A549 (cell line): ENCODE data around the gene LRG1. TPM values are rescaled to one million over a fixed set of nuclear protein-coding genes. Genes with fewer than 3 reads are reported as not detected.

Experiments
- ATAC-seq, 2 experiments: fragments of 200-7000 bp in 1 of 2; fragments of >200 bp in 1 of 2; cut with Nextera tagmentation in 1 of 2; cut with Tn5 transposase in 1 of 2; 3 replicates each; pipeline versions ENCODE4 v1.8.0 to v1.9.1; 2018 to 2020; ENCODE audit warnings: mild to moderate bottlenecking in 1 of 2, moderate library complexity in 1 of 2
- CTCF ChIA-PET: fragments of 300-600 bp; sonication (Branson Sonifier 250); formaldehyde crosslinking; extraction: SDS; loops from one replicate; lab custom pipeline; 2021; ENCODE audit warnings: antibody characterized with exemption, inconsistent platforms; lab: Yijun Ruan, JAX
- POLR2A ChIA-PET: fragments of 350-600 bp; formaldehyde crosslinking; extraction: SDS; loops from one replicate; lab custom pipeline; 2021; ENCODE audit warnings: antibody characterized with exemption, inconsistent platforms; lab: Yijun Ruan, JAX
- DNase-seq, 2 experiments: peaks; one replicate each; pipeline versions ENCODE4 v3.0.0 to v3.0.0-alpha.2; 2011 to 2016; ENCODE audit warnings: low read depth in 1 of 2, low spot score in 1 of 2
- FAIRE-seq: peaks from 2 replicates; lab custom pipeline; 2011; peaks lifted over from hg19 to GRCh38; lab: Jason Lieb, UNC
- H3K27ac ChIP-seq, 2 experiments: fragments of >200 bp; sonication (Bioruptor Twin); formaldehyde crosslinking; 3 replicates each; pipeline ENCODE4 v1.5.1; 2016 to 2017
- H3K4me1 ChIP-seq: fragments of >200 bp; sonication (Bioruptor Twin); formaldehyde crosslinking; 3 replicates; pipeline ENCODE4 v1.6.1; 2016
- H3K4me2 ChIP-seq: fragments of >200 bp; sonication (Bioruptor Twin); formaldehyde crosslinking; 3 replicates; pipeline ENCODE4 v1.6.1; 2016
- H3K4me3 ChIP-seq: fragments of >200 bp; sonication (Bioruptor Twin); formaldehyde crosslinking; 3 replicates; pipeline ENCODE4 v1.5.1; 2016
- H3K9me3 ChIP-seq: fragments of >200 bp; sonication (Bioruptor Twin); formaldehyde crosslinking; 3 replicates; pipeline ENCODE4 v1.6.1; 2016
- BHLHE40 ChIP-seq: IDR thresholded peaks from 2 replicates; pipeline ENCODE4 v1.6.1; 2012; ENCODE audit warnings: low read depth, low read length, inconsistent platforms
- CBX8 ChIP-seq: fragments of 200-600 bp; sonication (generic); IDR thresholded peaks from 2 replicates; pipeline ENCODE4 v1.6.1; 2016
- CEBPB ChIP-seq, 2 experiments: fragments of >200 bp in 1 of 2; sonication (Bioruptor Twin) in 1 of 2; formaldehyde crosslinking in 1 of 2; IDR thresholded peaks; 2 replicates each; pipeline ENCODE4 v1.6.1; 2012 to 2016
- CHD4 ChIP-seq: fragments of 200-600 bp; sonication (generic); IDR thresholded peaks from 2 replicates; pipeline ENCODE4 v1.6.1; 2016; ENCODE audit warnings: antibody characterized with exemption, mild to moderate bottlenecking, borderline replicate concordance
- CTCF ChIP-seq: fragments of >200 bp; sonication (Bioruptor Twin); formaldehyde crosslinking; IDR thresholded peaks from 3 replicates; pipeline ENCODE4 v1.5.1; 2016
- EP300 ChIP-seq, 2 experiments: fragments of >200 bp; sonication (Bioruptor Twin); formaldehyde crosslinking; IDR thresholded peaks; 2 replicates in 1 of 2; 3 replicates in 1 of 2; pipeline ENCODE4 v1.6.1; 2016 to 2017
- ESRRA ChIP-seq: fragments of 150-350 bp; IDR thresholded peaks from 2 replicates; pipeline ENCODE4 v1.6.1; 2014; ENCODE audit warnings: mild to moderate bottlenecking, low read length, borderline replicate concordance
- FOXS1 ChIP-seq: fragments of 250-450 bp; sonication (Bioruptor Pico); IDR thresholded peaks from 2 replicates; pipeline ENCODE4 v1.5.0; 2020; ENCODE audit warnings: mild to moderate bottlenecking, moderate library complexity
- HEYL ChIP-seq: fragments of 250-450 bp; sonication (Bioruptor Pico); IDR thresholded peaks from 2 replicates; pipeline ENCODE4 v1.8.0; 2021; ENCODE audit warnings: mild to moderate bottlenecking, moderate library complexity
- HOXA7 ChIP-seq: fragments of 250-450 bp; sonication (Bioruptor Pico); IDR thresholded peaks from 2 replicates; pipeline ENCODE4 v1.5.0; 2020; ENCODE audit warnings: mild to moderate bottlenecking, moderate library complexity
- HOXB13 ChIP-seq: fragments of 250-450 bp; sonication (Bioruptor Pico); IDR thresholded peaks from 2 replicates; pipeline ENCODE4 v1.5.0; 2020; ENCODE audit warnings: low read depth, mild to moderate bottlenecking, moderate library complexity
- HOXB5 ChIP-seq: fragments of 250-450 bp; sonication (Bioruptor Pico); IDR thresholded peaks from 2 replicates; pipeline ENCODE4 v1.5.0; 2020; ENCODE audit warnings: mild to moderate bottlenecking, moderate library complexity
- KDM1A ChIP-seq: fragments of 200-600 bp; sonication (generic); IDR thresholded peaks from 2 replicates; pipeline ENCODE4 v1.6.1; 2016; ENCODE audit warnings: low read depth, mild to moderate bottlenecking
- MAZ ChIP-seq: fragments of 150-350 bp; IDR thresholded peaks from 2 replicates; pipeline ENCODE4 v1.6.1; 2014; ENCODE audit warnings: antibody characterized with exemption, low read depth, low read length, borderline replicate concordance
- NPAS2 ChIP-seq: fragments of 250-450 bp; sonication (Bioruptor Pico); IDR thresholded peaks from 2 replicates; pipeline ENCODE4 v1.8.0; 2022; ENCODE audit warnings: mild to moderate bottlenecking, moderate library complexity, borderline replicate concordance
- POLR2AphosphoS2 ChIP-seq: conservative IDR thresholded peaks from 2 replicates; pipeline ENCODE4 v1.6.1; 2012; ENCODE audit warnings: low read length, improper control_type of control experiment, inconsistent platforms
- RARB ChIP-seq: fragments of 250-450 bp; sonication (Bioruptor Pico); IDR thresholded peaks from 2 replicates; pipeline ENCODE4 v1.8.0; 2021; ENCODE audit warnings: mild to moderate bottlenecking, moderate library complexity
- RCOR1 ChIP-seq: fragments of 150-350 bp; IDR thresholded peaks from 2 replicates; pipeline ENCODE4 v1.6.1; 2014; ENCODE audit warnings: antibody characterized with exemption, low read length, low read depth
- TFCP2L1 ChIP-seq: fragments of 250-450 bp; sonication (Bioruptor Pico); IDR thresholded peaks from 2 replicates; pipeline ENCODE4 v1.5.0; 2021; ENCODE audit warnings: mild to moderate bottlenecking
- ZC3H11A ChIP-seq: fragments of 450-650 bp; IDR thresholded peaks from 2 replicates; pipeline ENCODE4 v1.6.1; 2014; ENCODE audit warnings: antibody characterized with exemption, mild to moderate bottlenecking
- ZFP36 ChIP-seq: fragments of 450-650 bp; IDR thresholded peaks from 2 replicates; pipeline ENCODE4 v1.6.1; 2014; ENCODE audit warnings: borderline replicate concordance; ENCODE audit not compliant: partially characterized antibody
- WGBS: methylation state at CpG from one replicate; pipeline ENCODE4 v1.1.6; 2017; ENCODE audit errors: missing lambda C conversion rate; 5-methylcytosine and 5-hydroxymethylcytosine counted together
- polyA plus RNA-seq, 4 experiments: library from polyadenylated mRNA; depleted of rRNA in 3 of 4; stranded (reverse); fragments of >200 nt; fragmentation: RNase III in 1 of 4; extraction: RNeasy Plus Mini Kit Qiagen cat#74134 plus additional on column Dnase treatment in 1 of 4; gene quantifications; 2 replicates in 3 of 4; 3 replicates in 1 of 4; pipeline ENCODE4 v1.2.3, GENCODE V29; 2011 to 2017

LRG1 gene
- polyA plus RNA-seq, 2 of the 4 experiments (the other 2 are of a cell fraction), result 0.18 TPM; not detected in 1

- ATAC-seq, result peak in 1 of 2 experiments; percentile 9; a peak in 3 of 6 replicates
- ChIA-PET CTCF (interaction anchor here (0.6 to 2.1 kb wide), 4 partner anchors 14 to 857 kb away, joined by 3 to 6 read pairs (median 3); partner anchors contain the start of gene PLIN5), POLR2A (interaction anchor here (1.6 kb wide), 1 partner anchor 14 kb away, joined by 4 read pairs; the partner anchor contains the start of gene PLIN5)
- FAIRE-seq, result no peak
- no peak overlapping the region for H3K4me2 ChIP-seq
- peak; percentile 94 for TF ChIP-seq ZFP36
- no peak for TF ChIP-seq CHD4
- TF ChIP-seq, all 56 proteins: peak for 1
- Histone ChIP-seq H3K9me3 (no peaks in the 10 kb centered on the region), H3K4me3 (no peak overlapping the region), H3K4me1 (peaks cover 15% of the 10 kb centered on the region), H3K27ac (peak overlapping the region in 1 of 2 experiments; percentile 30; a peak in 1 of 6 replicates)
- WGBS, result 53% methylated on average over 11 of the region's 11 CpGs
- no peak for DNase-seq
Measured at GRCh38 chr19:4521170-4521887, 18.5 kb downstream of the LRG1 start.

- TF ChIP-seq HEYL (CRISPR knock-in tag) (no peak), BHLHE40 (no peak), HOXB5 (CRISPR knock-in tag) (no peak), ESRRA (no peak), NPAS2 (CRISPR knock-in tag) (no peak), CEBPB (IDR thresholded peaks at IDR 0.05) (no peak), CBX8 (no peak), ZC3H11A (no peak), CTCF (no peak), MAZ (no peak), RCOR1 (no peak), RARB (CRISPR knock-in tag) (no peak), HOXB13 (CRISPR knock-in tag) (no peak), EP300 (IDR thresholded peaks at IDR 0.05) (no peak), KDM1A (no peak), TFCP2L1 (CRISPR knock-in tag) (no peak), HOXA7 (no peak), FOXS1 (CRISPR knock-in tag) (no peak), POLR2AphosphoS2 (no peak)
- Histone ChIP-seq H3K4me3 (no peak overlapping the region), H3K9me3 (no peaks in the 10 kb centered on the region), H3K4me1 (peaks cover 15% of the 10 kb centered on the region), H3K4me2 (no peak overlapping the region), H3K27ac (peak overlapping the region in 1 of 2 experiments; percentile 68; a peak in 3 of 6 replicates)
- CTCF ChIA-PET, result no interaction called here
- POLR2A ChIA-PET, result no interaction called here
- DNase-seq (peak in 1 of 2 experiments; percentile 31), FAIRE-seq (no peak), ATAC-seq (peak; percentile 24 to 37; a peak in 3 of 6 replicates)
- WGBS, result 58% methylated on average over 7 of the region's 9 CpGs
Measured at GRCh38 chr19:4519521-4520277, 20.1 kb downstream of the LRG1 start.

GRCh38 chr19:4519172-4519496 lies 20.7 kb downstream of the LRG1 start:
- Histone ChIP-seq H3K4me3 (no peak overlapping the region), H3K4me2 (no peak overlapping the region), H3K9me3 (no peaks in the 10 kb centered on the region), H3K27ac (peak overlapping the region in 1 of 2 experiments; percentile 68; a peak in 3 of 6 replicates), H3K4me1 (peaks cover 15% of the 10 kb centered on the region)
- no peak for TF ChIP-seq HOXA7
- peak; percentile 84 for TF ChIP-seq ZFP36
- ChIA-PET CTCF (no interaction called here), POLR2A (no interaction called here)
- no peak for DNase-seq
- no peak for FAIRE-seq
- WGBS, result 100% methylated on average over 1 of the region's 6 CpGs
- no peak for ATAC-seq
